ENCODE data around the gene WDR81.

WDR81 gene

GRCh38 chr17:1787301-1787902, 62.9 kb downstream of the WDR81 start (continued):
- TF ChIP-seq HIC1 (tag by site-specific recombination; IDR thresholded peaks at IDR 0.05): peak; percentile 88
- TF ChIP-seq ZNF324 (tag by site-specific recombination; IDR thresholded peaks at IDR 0.05): no peak
- no peak for TF ChIP-seq ZBTB48 (tag by site-specific recombination; IDR thresholded peaks at IDR 0.05)
- TF ChIP-seq ZNF629 (tag by site-specific recombination; IDR thresholded peaks at IDR 0.05): 0 out of 2 replicates have a peak, but pooled peaks have one; percentile 19
- TF ChIP-seq KLF8 (tag by site-specific recombination; IDR thresholded peaks at IDR 0.05): no peak
- no peak for TF ChIP-seq ZNF18 (tag by site-specific recombination; IDR thresholded peaks at IDR 0.05)
- TF ChIP-seq ZNF366 (tag by site-specific recombination; conservative IDR thresholded peaks at IDR 0.05): 0 out of 2 replicates have a peak, but pooled peaks have one; percentile 51
- TF ChIP-seq ZNF596 (tag by site-specific recombination; IDR thresholded peaks at IDR 0.05): no peak
- no peak for TF ChIP-seq ZNF571 (tag by site-specific recombination; IDR thresholded peaks at IDR 0.05)
- no peak for TF ChIP-seq ZNF302 (tag by site-specific recombination; IDR thresholded peaks at IDR 0.05; ENCODE audit: low read depth)
- TF ChIP-seq ZNF654 (tag by site-specific recombination; IDR thresholded peaks at IDR 0.05; ENCODE audit: low read depth): no peak
- no peak for TF ChIP-seq ZNF830 (tag by site-specific recombination; IDR thresholded peaks at IDR 0.05; ENCODE audit: low read depth)
- TF ChIP-seq ZNF555 (tag by site-specific recombination; conservative IDR thresholded peaks at IDR 0.05): no peak
- TF ChIP-seq ZEB2 (tag by site-specific recombination; IDR thresholded peaks at IDR 0.05): no peak
- TF ChIP-seq ZNF600 (tag by site-specific recombination; IDR thresholded peaks at IDR 0.05): peak; percentile 78; the same call in 1 of the 2 replicates
- TF ChIP-seq ZNF473 (tag by site-specific recombination; IDR thresholded peaks at IDR 0.05): no peak
- no peak for TF ChIP-seq ATF2 (tag by site-specific recombination; IDR thresholded peaks at IDR 0.05; ENCODE audit: low read depth)
- no peak for TF ChIP-seq KLF10 (tag by site-specific recombination; IDR thresholded peaks at IDR 0.05)
- TF ChIP-seq BCL11A (tag by site-specific recombination; IDR thresholded peaks at IDR 0.05; ENCODE audit: low read depth): no peak
- TF ChIP-seq ZNF670 (tag by site-specific recombination; IDR thresholded peaks at IDR 0.05; ENCODE audit: low read depth): no peak
- no peak for TF ChIP-seq ZNF114 (tag by site-specific recombination; IDR thresholded peaks at IDR 0.05)
- peak; percentile 92 for TF ChIP-seq ZIC2 (tag by site-specific recombination; IDR thresholded peaks at IDR 0.05)
- no peak for TF ChIP-seq ZNF768 (tag by site-specific recombination; IDR thresholded peaks at IDR 0.05)
- TF ChIP-seq ZSCAN30 (tag by site-specific recombination; IDR thresholded peaks at IDR 0.05): 0 out of 2 replicates have a peak, but pooled peaks have one; percentile 16
- no peak for TF ChIP-seq BCL11B (tag by site-specific recombination; IDR thresholded peaks at IDR 0.05; ENCODE audit: low read depth)
- TF ChIP-seq GLIS1 (tag by site-specific recombination; IDR thresholded peaks at IDR 0.05): peak; percentile 44
- no peak for TF ChIP-seq ZNF549 (tag by site-specific recombination; IDR thresholded peaks at IDR 0.05)
- no peak for TF ChIP-seq WT1 (tag by site-specific recombination; IDR thresholded peaks at IDR 0.05)
- TF ChIP-seq HOXD13 (CRISPR knock-in tag; IDR thresholded peaks at IDR 0.05; ENCODE audit: borderline replicate concordance): no peak
- TF ChIP-seq ZNF266 (tag by site-specific recombination; IDR thresholded peaks at IDR 0.05; ENCODE audit: low read depth): no peak

Measured in HEK293 (cell line).